Forelimb muscle (tissue), 1 donor: ENCODE measurements around the gene MCM8. TPM values are rescaled to one million over a fixed set of nuclear protein-coding genes. Genes with fewer than 3 reads are reported as not detected.
A peak's percentile ranks its signal among the peaks of the same experiment; 100 is the strongest.

Experiments used
- DNase-seq: peaks from one replicate; pipeline ENCODE4 v3.0.0-alpha.2; 2013; ENCODE audit warnings: low read depth
- polyA plus RNA-seq: library from polyadenylated mRNA; unstranded; fragments of 120-200 nt; gene quantifications from one replicate; pipeline ENCODE4 v1.2.1, GENCODE V29; 2013; ENCODE audit not compliant: insufficient read length

MCM8 gene
- polyA plus RNA-seq = 8.3 TPM

GRCh38 chr20:5950271-5951031, at the start of gene MCM8, which contains the start of gene TRMT6:
TSS of gene MCM8 (plus strand) at chr20:5950652. CDS start at chr20:5952016, 1,364 bp downstream.
TSS of gene TRMT6 (minus strand) at chr20:5950533. CDS start at chr20:5950405, 128 bp downstream.
- peak; percentile 94 for DNase-seq

- DNase-seq = no peak
Measured at GRCh38 chr20:5900908-5901307, 49.5 kb upstream of the MCM8 start.

GRCh38 chr20:5908981-5909380, 41.5 kb upstream of the MCM8 start:
- no peak for DNase-seq

- no peak for DNase-seq
Measured at GRCh38 chr20:5910186-5910585, 40.3 kb upstream of the MCM8 start.

GRCh38 chr20:5913166-5913565, 37.3 kb upstream of the MCM8 start:
- DNase-seq = no peak

GRCh38 chr20:5914859-5915258, 35.6 kb upstream of the MCM8 start:
- no peak for DNase-seq

- no peak for DNase-seq
Measured at GRCh38 chr20:5918856-5919625, 31.4 kb upstream of the MCM8 start.

GRCh38 chr20:5919626-5920544, 30.6 kb upstream of the MCM8 start:
- DNase-seq = no peak

GRCh38 chr20:5920581-5920980, 29.9 kb upstream of the MCM8 start:
- no peak for DNase-seq

GRCh38 chr20:5923493-5923892, 27.0 kb upstream of the MCM8 start:
- no peak for DNase-seq

- DNase-seq = no peak
Measured at GRCh38 chr20:5925551-5925950, 24.9 kb upstream of the MCM8 start.

- no peak for DNase-seq
Measured at GRCh38 chr20:5927749-5928462, 22.5 kb upstream of the MCM8 start.

GRCh38 chr20:5928836-5929715, 21.4 kb upstream of the MCM8 start:
- DNase-seq = no peak

GRCh38 chr20:5931411-5931810, 19.0 kb upstream of the MCM8 start:
- DNase-seq = no peak

- no peak for DNase-seq
Measured at GRCh38 chr20:5932796-5933195, 17.7 kb upstream of the MCM8 start.

GRCh38 chr20:5933802-5934436, 16.5 kb upstream of the MCM8 start:
- no peak for DNase-seq

- no peak for DNase-seq
Measured at GRCh38 chr20:5935384-5935783, 15.1 kb upstream of the MCM8 start.

- DNase-seq = no peak
Measured at GRCh38 chr20:5936238-5936637, 14.2 kb upstream of the MCM8 start.

- no peak for DNase-seq
Measured at GRCh38 chr20:5938456-5939029, 11.9 kb upstream of the MCM8 start.
